Dedifferentiated amniotic fluid mesenchymal stem cell (primary cell): ENCODE measurements around the gene RASAL1.

Experiments used
- DNase-seq: peaks from one replicate; pipeline ENCODE4 v3.0.0-alpha.2; 2016; ENCODE audit errors: extremely low spot score

Gene RASAL1

GRCh38 chr12:113135178-113136127 is at the start of gene RASAL1:
Gene RASAL1 (minus strand): TSS chr12:113135761. CDS start chr12:113135462, 299 bp downstream.
- DNase-seq, result no peak

- peak; percentile 88 for DNase-seq
Observed at GRCh38 chr12:113184900-113185179, 49.3 kb upstream of the RASAL1 start.

GRCh38 chr12:113184098-113184899 is 48.7 kb upstream of the RASAL1 start:
- DNase-seq, result no peak

- no peak for DNase-seq
Observed at GRCh38 chr12:113183030-113183589, 47.5 kb upstream of the RASAL1 start.

GRCh38 chr12:113181975-113182374 is 46.4 kb upstream of the RASAL1 start:
- DNase-seq, result no peak

DNA sequence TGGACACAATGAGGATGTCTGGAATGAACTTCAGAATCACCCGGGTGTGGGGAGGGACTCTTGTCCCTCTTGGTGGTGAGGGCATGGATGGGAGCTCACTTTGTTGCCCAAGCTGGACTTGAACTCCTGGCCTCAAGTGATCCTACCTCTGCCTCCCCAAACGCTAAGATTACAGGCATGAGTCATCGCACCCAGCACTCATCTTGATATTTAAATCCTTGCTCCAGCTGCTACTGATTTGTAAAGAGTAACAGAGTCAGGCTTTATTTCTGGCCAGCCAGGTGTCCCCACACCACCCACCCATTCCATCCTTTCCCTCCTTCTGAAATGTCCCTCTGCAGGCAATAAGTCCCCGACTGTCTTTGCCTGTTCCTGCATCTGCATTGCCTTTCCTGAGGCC is 44.8 kb upstream of the RASAL1 start:
- no peak for DNase-seq

- DNase-seq, result no peak
Observed at GRCh38 chr12:113179023-113179422, 43.5 kb upstream of the RASAL1 start.

DNA sequence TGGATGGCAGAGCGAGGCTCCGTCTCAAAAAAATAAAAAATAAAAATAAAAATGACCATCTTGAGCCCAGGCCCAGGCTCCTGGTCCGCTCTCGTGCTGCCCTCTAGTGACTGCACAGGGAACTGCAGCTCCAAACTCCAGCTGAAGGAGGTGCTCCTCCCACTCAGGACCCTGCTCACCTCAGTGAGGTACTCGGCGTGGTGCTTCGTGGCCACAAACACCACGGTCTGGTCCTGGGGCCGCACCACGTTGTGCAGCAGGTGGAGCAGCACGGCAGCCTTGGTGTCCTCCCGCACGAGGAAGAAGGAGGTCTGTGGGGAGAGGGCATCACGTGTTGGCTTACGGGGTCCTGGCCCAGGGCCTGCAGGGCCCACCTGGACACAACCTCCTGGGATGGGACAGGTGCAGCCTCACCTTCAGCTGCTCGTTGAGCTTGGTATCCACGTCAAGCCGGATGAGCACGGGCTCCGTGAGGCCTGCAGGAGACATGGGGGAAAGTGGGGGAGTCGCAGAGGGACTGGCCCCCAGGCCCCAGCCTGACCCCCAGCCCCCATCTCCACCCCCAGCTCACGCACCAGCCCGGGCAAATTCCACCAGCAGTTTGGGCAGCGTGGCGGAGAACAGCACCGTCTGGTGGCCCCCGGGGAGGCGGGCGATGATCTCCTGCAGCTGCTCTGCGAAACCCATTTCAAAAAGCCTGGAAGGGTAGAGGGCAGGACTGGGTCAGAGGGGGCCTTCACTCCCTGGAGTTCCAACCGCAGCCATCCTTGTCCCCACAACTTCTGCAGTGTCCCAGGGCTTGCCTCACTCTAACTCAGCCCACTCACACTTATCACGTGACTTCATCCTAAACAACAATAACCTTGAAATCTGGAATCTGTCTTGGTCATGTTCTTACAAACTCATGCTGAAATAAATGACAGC is 39.2 kb upstream of the RASAL1 start:
- DNase-seq, result peak; percentile 77

- no peak for DNase-seq
Observed at GRCh38 chr12:113173081-113173698, 37.6 kb upstream of the RASAL1 start.

GRCh38 chr12:113172185-113172584 is 36.6 kb upstream of the RASAL1 start:
- no peak for DNase-seq

- no peak for DNase-seq
Observed at GRCh38 chr12:113171543-113171942, 36.0 kb upstream of the RASAL1 start.

GRCh38 chr12:113170926-113171325 is 35.4 kb upstream of the RASAL1 start:
- no peak for DNase-seq

GRCh38 chr12:113170457-113170856 is 34.9 kb upstream of the RASAL1 start:
- DNase-seq, result no peak

DNA sequence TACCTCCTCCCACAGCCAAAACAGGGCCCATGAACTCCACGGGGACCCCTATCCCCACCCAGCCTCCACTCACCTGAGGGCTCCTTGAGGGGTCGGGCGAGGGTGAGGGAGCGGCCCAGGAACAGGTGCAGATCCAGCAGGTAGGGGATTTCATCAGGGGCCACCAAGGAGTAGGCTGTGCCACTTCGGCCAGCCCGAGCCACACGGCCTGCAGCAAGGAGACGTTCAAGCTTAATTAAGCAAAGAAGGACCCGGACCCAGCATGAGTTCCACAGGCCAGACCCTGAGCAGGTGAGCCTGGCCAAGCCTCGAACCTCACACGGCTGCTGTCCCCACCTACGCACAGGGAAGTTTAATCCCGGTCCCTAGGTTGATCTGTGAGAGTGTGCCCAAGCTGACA is 34.1 kb upstream of the RASAL1 start:
- no peak for DNase-seq

DNA sequence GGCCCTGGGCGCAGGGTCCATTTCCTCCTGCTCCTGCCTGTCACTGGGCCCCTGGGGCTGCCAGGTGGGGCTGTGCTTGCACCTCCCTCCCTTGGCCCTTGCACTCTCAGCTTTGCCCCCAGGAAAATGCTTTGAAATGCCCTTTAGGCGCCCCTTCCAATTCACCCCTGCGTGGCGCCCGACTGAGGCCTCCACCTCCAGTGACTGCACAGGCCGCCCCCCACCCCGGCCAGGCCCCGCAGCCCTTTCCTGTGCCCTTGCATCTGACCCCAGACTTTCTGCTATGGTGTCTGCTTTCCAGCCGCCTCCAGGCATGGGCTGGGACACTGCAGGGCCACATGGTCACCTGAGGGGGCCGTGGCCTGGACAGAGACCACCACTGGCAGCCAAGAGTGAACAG is 32.3 kb upstream of the RASAL1 start:
- DNase-seq, result no peak

GRCh38 chr12:113165521-113166450 is 30.2 kb upstream of the RASAL1 start:
- no peak for DNase-seq

- no peak for DNase-seq
Observed at GRCh38 chr12:113164014-113164413, 28.5 kb upstream of the RASAL1 start.

DNA sequence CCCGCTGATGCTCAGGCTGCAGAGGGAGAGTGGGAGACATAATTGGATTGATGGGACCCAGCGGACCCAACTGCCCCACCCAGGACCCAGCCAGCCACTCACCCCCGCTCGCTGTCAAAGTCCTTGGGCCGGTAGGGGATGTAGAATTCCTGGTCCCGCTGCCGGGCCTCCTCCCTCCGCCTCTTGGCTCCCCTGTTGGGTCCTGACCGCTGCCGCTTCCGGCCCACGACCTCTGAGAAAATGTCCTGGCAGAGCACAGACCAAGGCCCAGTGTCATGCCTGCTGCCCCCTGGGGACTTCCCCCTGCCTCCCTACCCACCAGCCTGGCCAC is 27.4 kb upstream of the RASAL1 start:
- DNase-seq, result no peak

DNA sequence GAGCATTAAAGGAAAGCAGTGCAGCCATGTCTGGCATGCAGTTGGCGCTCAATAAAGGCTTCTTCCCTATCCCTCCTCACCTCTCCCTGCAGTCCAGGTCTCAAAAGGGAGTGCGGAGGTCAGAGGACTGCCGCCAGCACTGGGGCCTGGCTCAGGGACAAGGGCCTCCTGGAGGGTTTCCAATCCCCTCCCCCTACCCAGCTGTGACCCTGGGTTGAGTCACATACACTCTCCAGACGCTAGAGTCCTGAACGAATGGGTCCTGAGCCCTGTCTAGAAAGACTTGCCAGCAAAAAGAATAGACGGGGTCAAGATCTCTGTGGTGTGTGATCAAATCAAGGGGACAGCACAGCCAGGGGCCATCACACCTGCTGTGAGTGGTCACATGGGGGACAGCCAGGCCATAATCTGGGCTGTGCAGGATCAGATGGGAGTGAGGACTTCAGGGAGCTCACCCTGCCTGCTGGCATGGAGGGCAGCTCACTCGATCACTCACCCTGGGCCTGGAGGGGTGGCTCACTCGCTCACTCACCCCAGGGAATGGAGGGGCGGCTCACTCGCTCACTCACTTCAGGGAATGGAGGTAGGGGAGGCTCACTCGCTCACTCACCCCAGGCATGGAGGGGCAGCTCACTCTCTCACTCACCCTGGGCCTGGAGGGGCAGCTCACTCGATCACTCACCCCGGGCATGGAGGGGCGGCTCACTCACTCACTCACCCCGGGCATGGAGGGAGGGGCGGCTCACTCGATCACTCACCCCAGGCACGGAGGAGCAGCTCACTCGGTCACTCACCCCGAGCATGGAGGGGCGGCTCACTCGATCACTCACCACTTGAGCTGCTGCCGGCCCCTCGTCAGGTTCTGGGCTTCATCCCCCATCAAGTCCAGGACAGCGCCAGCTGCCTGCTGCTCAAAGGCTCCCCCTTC is 26.8 kb upstream of the RASAL1 start:
- no peak for DNase-seq
